DLD1 (cell line): Measurements from ENCODE around the gene MAD1L1.

Experiments used
- in situ Hi-C: cut with HindIII; loops from 2 replicates; pipeline ENCODE4 v1.10.0; 2017; ENCODE audit warnings: low sequenced_read_pairs

Gene MAD1L1

DNA sequence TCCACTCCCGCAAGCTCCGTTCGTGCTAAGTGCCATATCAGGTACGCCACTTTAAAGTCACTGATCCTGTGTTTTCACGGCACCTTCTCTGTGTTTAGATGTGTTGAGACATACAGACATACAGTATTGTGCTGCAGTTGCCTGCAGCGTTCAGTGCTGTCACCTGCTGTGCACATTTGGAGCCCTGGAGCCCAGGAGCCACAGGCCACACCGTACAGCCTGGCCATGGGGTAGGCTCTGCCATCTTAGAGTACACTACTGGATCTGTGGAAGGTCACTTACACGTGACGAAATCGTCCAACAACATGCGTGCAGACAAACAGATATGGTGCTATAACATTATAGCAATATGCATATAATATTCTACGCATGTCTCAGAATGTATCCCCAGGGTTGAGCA is 451.4 kb downstream of the MAD1L1 start:
- in situ Hi-C loops: no loop called here

DNA sequence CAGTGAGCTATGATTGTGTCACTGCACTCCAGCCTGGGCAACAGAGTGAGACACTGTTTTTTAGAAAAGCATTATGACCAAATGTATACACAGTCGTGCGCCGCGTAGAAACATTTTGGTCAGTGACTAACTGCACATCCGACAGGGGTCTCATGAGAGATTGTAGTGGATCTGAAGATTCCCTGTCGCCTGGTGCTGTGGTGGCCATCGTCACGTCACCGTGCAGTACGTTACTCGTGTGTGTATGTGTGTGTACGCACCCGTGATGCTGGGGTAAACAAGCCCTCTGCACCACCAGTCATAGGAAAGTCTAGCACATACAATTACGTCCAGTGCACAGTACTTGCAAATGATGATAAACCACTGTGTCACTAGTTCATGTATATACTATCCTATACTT is 453.3 kb downstream of the MAD1L1 start:
- in situ Hi-C loops: no loop called here

DNA sequence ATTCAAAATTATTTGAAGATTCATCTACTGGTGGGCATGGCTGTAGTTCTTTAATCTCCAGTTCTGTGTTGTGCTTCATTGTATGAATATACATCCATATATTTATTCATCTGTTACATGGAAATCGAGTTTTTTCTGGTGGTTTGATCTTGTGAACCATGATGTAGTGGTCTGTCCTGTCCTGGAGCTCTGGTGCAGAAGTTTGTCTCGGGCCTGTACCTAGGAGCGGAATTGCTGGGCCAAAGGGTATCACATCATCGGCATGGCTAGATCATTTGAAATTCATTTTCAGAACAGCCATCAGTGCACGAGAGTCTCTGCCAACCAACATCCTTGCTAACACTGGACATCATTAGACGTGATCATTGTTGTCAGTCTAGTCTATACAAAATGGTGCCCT is 455.6 kb downstream of the MAD1L1 start:
- in situ Hi-C loops: no loop called here

DNA sequence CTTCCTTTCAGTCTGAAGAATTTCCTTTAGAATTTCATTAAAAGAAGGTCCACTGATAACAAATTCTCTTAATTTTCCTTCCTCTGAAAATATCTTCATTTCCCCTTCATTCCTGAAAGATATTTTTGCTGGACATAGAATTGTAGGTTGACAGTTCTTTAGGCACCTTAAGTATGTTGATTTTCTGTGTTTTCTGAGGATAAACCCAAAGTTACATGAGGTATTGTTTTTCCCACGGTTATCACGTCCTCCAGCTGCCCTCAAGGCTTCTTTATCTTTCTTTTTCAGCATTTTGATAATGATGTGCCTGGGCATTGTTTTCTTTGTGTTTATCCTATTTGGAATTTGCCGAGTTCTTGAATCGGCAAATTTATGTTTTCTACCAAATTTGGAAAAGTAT is 457.4 kb downstream of the MAD1L1 start:
- in situ Hi-C loops: no loop called here

DNA sequence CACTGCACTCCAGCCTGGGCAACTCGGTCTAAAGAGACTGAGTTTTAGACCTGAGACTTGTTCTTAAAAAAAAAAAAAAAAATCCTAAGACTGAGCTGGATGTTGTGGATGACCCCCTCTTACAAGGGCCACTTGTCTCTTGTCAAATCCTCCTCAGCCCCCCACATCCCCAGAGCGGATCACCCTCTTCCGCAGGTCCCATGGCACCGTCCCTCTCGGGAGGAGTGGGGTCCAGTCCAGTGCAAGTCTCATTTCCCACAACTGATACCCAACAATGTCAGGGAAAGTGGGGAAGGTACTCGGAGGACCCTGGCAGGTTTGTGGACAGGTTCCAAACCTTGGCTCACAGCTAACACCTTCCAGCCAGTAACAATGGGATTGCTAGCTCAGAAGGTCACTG is 462.4 kb downstream of the MAD1L1 start:
- in situ Hi-C loops: no loop called here

DNA sequence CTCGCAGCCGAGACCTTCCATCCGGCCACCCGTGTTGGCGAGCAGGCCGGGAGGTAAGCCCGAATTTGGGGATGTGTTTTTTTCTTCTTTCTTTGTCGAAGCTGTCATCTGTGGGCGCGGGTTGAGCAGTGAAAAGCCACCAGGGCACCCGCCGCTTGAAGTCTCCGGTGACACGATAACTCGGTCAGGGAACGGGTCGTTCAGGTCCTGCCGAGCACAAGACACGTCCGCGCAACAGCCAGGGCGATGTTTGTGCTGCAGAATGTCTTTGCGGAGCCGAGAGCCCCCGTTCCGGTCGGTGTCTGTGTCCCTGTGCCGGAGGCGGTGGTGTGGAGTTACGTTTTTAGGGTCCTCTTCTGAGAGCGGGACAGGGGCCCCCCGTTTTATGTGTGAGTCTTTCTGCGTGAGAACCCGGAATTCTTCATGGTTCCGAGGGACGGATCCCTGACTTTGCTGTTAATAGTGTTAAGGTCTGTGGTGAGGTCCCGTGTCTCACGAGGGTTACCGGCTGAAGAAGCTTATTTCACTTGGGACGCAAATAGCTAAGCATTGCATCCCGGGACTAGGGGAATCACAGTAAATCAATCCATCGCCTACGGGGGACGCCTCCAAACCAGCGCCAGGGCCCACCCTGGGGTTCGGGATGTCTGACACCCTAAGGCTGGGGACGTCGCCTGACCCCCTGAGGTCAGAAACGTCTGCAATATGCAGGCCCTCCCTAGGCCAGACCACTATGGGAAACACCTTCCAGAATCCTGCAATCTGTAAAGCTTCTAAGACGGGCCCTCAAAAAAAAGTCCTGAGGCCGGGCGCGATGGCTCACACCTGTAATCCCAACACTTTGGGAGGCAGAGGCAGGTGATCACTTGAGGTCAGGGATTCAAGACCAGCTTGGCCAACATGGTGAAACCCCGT is 463.2 kb downstream of the MAD1L1 start:
- in situ Hi-C loops: no loop called here

DNA sequence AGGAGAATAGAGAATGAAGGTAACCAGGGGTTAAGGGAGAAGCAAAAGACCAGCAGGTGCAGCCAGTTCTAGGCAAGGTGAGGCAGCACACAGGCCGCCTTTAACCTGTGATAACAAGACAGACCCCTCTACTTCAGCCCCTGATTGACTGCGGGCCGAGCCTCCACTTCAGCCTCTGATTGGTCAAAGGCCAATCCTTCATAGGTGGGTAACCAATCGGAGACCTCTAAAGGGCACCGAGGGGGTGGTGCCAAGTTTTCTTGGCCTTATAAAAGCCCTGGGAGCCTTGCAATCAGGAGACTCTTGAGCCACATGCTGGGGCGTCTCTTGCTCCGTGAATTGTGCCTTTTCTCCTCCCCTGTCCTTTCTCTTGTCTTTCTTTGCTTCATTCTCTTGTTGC is 463.9 kb downstream of the MAD1L1 start:
- in situ Hi-C loops: no loop called here

DNA sequence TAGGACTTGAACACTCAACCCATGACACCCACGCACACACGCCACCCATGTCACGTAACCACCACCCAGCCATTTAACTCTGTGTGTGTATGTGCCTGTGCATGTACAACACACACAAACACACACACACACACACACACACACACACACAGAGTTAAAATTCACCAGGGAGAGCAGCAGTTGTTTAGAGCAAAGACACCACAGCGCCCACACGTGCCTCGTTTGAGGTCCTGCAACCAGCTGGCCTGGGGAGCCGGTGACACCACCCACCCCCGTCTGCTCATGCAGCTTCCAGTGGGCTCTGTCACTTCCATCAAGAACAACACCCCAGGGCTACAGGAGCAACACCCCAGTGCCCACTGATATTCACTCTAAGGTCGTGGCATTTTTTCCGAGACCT is 465.2 kb downstream of the MAD1L1 start:
- in situ Hi-C loops: no loop called here
